ENCODE data around the gene ZC3H13.

The ZC3H13 gene, protein sequence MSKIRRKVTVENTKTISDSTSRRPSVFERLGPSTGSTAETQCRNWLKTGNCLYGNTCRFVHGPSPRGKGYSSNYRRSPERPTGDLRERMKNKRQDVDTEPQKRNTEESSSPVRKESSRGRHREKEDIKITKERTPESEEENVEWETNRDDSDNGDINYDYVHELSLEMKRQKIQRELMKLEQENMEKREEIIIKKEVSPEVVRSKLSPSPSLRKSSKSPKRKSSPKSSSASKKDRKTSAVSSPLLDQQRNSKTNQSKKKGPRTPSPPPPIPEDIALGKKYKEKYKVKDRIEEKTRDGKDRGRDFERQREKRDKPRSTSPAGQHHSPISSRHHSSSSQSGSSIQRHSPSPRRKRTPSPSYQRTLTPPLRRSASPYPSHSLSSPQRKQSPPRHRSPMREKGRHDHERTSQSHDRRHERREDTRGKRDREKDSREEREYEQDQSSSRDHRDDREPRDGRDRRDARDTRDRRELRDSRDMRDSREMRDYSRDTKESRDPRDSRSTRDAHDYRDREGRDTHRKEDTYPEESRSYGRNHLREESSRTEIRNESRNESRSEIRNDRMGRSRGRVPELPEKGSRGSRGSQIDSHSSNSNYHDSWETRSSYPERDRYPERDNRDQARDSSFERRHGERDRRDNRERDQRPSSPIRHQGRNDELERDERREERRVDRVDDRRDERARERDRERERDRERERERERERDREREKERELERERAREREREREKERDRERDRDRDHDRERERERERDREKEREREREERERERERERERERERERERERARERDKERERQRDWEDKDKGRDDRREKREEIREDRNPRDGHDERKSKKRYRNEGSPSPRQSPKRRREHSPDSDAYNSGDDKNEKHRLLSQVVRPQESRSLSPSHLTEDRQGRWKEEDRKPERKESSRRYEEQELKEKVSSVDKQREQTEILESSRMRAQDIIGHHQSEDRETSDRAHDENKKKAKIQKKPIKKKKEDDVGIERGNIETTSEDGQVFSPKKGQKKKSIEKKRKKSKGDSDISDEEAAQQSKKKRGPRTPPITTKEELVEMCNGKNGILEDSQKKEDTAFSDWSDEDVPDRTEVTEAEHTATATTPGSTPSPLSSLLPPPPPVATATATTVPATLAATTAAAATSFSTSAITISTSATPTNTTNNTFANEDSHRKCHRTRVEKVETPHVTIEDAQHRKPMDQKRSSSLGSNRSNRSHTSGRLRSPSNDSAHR (N-terminal part only)

DNA sequence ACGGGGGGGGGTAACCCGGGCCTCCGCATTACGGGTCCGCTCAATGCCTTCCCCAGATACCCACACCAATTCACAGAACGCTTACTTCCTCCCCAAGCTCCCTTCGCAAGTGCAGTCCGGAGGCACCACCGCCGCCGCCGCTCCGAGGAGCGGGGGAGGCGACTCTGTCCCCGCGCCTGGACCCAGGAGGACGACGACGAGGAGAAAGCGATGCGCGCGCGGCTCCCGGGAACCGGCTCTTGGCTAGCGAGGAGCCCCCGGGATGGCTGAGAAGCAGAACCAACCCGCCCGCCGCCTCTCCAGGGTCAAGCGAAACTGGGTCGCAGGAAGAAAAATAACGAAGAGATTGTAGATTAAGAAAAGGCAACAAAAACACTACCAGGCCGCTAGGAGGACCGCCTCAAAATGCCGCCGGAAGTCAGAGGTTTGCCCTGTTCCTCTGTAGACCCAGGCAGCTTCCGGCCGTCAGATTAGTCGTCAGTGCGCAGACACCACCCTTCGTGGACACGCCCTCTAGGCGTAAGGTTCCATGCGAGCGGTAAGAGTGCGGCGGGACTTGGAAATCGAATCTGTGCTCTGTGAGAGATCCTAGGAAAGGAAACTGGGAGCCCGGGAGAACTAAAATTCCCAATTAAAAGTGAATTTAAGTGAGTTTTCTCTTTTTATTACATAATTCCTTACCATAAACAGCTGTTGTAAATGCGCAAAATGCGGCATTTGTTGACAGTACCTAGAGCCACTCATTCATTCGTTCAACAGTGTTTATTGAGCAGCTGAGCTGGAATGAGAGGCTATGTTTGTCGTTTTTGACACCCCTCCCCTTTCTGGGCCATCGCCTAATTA lies at the start of gene ZC3H13:
Gene ZC3H13 (minus strand): TSS at position 428 of the 843 bp plus-strand sequence. CDS start 7,239 bp downstream, outside the sequence.
- DNase-seq, result peak; percentile 87

DNA sequence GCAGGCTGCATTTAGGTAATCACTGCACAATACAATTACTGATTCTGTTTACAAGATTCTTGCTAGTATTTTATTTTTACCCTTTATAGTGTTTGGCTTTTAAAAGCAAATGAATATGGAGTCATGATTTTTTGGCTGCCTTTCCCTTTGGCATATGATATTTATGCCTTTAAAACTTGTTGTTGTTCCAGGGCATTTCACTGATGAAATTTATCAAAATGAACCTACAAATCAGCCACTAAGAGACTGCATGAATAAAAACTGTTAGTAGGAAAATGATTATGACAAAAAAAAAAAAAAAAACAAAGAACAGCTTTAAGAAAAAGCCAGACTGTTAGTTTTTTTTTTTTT lies 49.7 kb upstream of the ZC3H13 start:
- no peak for DNase-seq

DNA sequence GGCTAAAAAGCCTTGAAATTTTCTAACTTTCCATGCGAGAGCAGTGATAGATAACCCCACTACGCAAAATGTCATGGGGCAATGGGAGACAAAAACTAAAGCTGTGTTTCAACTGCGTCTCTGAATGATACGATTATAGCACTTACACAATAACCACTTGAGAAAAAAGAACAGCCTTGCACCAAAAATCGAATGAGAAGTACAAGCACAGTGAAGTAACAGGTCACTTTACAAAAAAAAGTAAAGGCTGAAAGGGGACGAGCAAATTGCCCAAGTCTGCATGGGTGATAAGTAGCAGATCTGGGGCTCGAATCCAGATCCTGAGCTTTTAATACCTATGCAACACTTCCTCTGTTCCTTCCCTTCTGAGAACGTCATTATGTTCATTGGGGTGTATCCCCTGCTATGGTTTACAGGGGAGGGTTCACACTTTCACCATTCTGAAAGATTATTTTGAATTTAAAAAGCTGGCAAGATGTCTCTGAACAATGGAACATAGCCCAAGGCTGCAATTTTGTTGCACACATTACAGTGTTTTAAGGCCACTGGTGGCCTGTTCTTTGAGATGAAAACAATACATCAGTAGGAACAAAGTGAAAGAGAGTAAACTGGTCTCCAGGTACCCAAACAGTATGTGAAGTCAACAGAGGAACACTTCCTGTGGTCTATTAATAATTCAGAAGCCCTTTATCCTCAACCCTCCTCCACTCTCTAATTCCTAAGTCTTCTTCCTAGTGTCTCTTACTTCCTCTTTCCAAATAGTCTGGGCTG lies 49.1 kb upstream of the ZC3H13 start:
- DNase-seq, result no peak

DNA sequence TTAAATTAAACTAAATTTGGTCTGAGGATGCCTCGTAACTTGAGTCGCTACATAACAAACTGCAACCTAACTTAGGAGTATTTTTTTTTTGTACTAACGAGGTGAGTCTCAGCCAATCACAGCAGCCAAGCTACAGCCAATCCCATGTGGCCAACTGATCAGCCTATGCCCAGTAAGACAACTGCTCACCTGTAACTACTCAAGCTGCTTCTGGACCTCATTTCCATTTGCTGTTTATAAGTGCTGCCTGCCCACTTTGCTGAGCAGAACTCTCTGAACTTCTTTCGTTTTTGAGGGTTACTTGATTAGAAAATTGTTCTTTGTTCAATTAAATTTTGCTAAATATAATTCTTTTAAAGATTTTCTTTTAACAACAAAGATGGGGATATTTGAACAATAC lies 48.5 kb upstream of the ZC3H13 start:
- DNase-seq, result no peak

DNA sequence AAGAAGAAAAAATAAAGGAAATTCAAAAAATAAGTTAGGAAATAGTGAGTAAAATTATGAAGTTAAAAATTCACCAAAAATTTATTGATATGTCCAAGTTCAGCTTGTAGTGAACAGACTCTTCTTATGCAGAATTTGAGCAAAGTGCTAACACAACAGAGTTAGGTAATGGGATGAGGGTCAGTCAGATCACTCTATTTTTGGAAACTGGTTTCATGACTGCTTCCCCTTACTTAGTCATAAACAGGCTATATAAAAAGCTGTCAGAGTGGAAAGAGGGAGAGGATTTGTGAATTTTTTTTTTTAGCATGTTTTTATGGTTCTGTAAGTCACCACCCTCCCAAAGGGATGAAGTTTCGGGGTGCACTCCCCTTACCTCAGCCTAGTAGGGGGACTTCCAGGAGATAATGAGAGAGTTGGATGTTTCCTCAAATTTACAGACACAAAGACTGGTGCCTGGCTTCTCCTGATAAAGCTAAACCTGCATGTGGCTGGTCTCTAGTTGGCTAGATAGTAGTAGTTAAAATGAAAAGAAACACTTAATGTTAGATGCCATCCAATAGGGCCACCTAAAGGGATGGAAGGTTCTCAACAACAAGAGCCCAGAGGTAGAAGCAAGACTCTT lies 47.8 kb upstream of the ZC3H13 start:
- DNase-seq, result no peak

DNA sequence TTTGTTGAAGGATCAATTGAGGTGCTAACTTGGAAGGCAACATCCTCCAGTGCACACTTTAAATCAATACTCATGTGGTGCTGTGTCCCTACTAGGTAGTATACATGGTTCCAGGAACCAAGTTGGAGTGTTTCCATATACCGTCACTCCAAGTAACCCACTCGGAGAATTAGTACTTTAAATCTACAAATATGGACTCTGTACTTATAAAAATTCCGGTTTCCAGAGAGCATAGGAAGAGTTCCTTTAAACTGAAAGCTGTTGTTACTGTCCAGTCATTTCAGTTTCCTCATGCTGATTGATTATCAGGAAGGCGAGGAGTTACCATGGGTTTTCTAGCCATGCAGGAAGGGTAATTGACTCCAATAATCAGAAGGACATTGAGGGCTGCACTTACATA lies 45.1 kb upstream of the ZC3H13 start:
- DNase-seq, result no peak

DNA sequence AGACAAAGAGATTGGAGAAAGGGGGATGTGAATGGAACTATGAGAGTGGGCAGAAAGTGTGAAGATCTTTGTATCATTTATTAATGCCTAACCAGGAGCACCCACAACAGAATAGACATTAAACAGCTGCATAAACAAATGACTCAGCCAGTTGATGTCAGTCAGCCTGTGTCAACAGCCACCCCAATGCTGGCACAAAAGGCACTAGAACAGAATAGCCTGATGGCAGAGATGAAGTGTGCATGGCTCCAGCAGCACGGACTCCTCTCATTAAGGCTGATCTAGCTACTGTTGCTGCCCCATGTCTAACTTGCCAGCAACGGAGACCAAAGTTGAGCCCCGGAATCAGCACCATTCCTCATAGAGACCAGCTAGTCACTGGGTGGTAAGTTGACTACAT lies 44.5 kb upstream of the ZC3H13 start:
- DNase-seq, result no peak

DNA sequence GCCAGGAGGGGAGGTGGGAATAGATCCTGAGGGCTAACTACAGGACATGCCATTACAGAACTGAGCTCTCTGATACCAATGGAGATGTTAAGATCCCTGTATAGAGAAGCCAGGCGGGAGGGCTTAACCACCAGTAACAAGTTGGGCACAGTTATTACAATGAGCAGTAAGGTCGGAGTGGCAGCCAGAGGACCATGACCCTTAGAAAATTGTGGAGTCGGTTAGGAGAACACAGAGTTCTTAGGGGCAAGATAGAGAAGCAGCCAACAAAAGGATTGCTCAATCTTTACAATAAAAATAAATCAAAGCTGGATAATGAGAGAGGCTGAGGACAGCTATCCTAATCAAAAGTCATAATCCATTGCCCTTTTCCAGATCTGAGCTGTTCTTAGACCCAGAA lies 41.9 kb upstream of the ZC3H13 start:
- no peak for DNase-seq

DNA sequence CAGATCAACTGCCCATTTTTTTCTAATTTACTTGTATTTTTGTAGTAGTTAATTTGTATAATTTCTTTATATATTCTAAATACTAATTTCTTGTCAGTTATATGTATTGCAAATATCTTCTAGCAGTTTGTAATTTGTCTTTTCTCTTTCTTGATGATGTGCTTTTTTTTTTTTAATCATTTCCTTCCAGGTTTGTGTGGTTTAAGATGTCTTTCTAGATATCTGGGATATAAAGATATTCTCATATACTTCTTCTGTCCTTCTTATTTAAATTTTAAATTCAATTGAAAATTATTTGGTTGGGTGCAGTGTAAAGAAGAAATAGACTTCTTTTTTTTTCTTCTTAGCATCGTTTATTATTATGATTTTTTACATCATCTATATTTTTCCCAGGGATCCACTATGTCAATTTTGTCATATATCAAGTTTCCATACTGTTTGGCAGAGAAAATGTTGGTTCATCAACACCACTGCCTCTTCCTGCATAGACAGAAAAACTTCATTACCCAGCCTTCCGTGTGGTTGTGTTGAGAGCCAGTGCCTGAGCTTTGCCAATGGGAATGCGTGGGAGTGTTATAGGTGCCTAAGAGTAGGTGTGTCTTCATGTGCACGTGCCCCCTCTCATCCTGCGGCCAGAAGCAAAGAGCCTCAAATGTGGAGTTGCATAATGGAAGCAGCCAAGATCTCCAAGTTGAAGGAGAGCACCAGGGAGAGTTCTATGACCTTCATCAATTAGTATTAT lies 36.4 kb upstream of the ZC3H13 start:
- no peak for DNase-seq

DNA sequence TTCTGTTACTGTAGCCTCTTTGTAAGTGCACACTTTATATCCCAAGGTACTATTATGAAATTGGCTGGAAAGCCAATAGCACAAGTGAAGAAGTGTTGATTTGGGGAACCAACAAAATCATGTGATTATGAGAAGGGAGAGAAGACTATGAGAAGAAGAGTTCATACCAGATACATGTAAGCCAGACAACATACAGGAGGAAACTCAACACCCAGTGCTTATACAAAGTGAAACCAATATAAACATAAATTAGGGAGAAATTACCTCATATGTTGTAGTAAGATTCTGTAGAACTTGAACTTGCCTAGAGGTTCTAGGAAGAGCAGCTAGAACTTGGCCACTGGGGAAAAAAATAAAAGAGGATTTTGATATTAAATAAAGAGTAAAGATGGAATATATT lies 34.9 kb upstream of the ZC3H13 start:
- no peak for DNase-seq

DNA sequence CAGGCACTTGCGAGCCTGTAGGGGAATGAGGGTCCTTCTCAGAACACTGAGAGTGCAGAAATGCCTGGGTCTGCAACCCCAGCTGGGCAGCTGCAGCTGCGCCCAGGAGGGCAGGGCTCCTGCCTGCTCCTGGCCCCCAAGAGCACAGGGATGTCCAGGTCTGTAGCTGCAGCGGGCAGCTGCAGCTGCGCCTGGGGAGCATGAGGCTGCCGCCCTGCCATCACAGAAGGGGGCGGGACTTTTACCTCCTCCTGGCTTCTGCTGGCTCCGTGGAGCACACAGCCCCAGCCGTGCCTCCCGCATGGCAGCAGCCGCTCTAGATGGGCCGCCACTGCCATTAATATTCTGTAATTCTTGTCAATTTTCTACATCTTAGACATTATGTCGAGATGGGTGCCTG lies 34.4 kb upstream of the ZC3H13 start:
- no peak for DNase-seq

DNA sequence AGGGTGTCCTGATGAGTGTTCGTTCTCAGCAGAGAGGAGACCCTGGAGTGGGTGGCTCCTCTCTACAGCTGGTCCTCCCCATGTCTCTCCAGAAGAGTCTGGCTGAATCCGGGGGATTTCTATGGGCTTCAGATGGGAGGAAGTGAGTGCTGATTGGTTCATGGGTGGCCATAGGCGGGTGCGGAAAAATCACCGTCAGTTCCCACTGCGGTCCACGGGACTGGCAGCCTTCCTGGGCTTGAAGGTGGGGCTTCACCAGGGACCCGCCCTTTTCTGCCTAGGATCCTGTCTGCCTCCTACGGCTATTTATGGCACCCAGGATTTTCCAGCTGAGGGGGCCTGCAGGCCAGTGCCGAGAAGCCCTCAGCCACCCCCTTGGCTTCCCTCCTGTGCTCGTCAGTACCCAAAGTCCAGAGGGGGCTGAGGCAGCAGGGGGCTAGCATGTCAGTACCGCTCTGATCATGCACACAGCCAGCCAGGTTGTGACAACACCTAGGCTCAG lies 33.9 kb upstream of the ZC3H13 start:
- no peak for DNase-seq

DNA sequence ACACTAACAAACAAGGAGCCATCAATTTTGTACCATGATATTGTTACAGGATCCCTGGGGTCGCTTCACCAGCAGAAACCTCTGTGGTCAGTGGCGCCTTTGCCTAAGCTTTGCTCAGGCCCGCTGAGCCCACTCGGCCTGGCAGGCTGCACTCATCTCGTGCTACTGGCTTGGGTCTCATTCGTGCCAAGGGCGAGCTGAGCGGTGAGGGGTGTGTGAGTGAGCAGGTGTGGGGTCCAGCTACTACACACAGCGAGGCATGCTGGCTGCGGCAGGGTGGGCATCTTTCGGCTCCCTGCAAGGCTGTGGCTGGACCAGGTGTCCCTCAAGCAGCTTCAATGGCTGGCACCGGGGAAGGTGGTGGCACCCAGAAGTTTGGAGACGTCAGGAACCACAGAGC lies 33.2 kb upstream of the ZC3H13 start:
- no peak for DNase-seq

DNA sequence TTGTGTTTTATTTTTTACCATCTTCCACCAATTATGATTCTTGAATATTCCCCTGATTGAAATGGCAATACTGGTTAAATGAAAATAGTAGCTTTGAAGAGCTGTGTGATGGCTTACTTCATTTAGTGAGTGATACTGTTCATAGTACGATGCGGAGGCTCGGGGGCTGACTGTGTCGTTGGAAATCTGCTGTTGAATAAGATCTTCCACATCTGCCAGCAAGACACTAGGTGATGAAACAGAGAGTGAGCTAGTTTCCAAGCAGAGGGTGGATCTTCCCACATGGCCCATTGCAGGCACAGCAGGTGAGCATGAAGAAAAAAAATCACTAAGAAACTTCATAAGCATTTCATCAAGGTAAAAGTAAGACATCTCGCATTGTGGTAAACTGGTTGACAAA lies 29.8 kb upstream of the ZC3H13 start:
- DNase-seq, result no peak

DNA sequence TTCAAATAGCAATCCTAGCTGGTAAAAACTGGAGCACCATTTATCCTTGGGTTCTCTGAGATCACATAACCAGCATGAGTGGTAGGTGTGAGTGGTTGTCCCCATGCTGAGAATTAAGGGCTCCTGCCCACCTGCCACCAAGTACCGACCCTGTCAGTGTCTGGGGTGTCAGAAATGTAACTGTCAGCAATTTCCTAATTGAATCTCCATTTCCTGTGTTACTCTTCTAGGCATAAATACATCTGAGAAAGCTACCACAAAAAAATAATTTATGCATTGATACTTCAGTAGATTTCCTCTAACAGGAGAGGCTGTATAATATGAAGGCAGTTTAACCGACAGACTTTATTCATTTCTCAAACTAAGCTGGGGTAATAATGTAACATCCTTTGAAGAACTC lies 27.2 kb upstream of the ZC3H13 start:
- no peak for DNase-seq

DNA sequence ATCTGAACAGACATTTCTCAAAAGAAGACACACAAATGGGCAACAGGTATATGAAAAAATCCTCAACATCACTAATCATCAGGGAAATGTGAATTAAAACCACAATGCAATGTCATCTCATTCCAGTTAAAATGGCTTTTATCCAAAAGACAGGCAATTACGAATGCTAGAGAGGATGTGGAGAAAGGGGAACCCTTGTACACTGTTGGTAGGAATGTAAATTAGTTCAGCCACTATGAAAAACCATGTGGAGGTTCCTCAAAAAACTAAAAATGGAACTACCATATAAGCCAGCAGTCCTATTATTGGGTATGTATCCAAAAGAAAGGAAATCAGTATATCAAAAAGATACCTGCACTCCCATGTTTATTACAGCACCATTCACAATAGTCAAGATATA lies 24.7 kb upstream of the ZC3H13 start:
- no peak for DNase-seq

DNA sequence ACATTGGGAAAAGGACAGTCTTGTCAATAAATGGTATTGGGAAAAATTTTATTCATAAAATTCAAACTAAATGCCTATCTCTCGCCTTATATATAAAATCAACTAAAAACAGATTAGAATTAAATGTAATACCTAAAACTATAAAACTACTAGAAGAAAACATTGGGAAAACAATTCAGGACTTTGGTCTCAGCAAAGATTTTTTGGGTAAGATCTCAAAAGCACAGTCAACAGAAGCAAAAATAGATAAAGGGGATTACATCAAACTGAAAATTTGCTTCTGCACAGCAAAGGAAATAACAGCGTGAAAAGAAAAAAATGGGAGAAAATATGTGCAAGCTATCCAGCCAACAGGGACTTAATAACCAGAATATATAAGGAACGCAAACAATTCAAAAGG lies 24.3 kb upstream of the ZC3H13 start:
- DNase-seq, result no peak

DNA sequence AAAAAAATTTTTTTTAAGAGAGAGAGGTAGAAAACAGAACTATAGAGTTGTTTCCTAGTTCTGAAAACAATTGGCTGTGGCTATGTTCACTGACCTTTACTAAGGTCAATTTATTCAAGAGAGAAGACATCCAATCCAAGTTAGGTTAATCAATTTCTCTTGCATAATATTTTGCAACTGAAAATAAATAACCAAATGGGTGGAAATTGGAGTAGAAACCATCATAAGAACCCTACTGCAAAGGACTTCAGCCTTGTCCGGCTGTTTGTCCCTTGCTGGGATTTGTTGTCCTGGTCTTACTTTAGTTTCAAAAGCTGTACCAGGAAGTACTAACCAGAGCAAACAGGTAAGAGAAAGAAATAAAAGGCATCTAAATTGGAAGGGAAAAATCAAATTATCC lies 23.3 kb upstream of the ZC3H13 start:
- no peak for DNase-seq

DNA sequence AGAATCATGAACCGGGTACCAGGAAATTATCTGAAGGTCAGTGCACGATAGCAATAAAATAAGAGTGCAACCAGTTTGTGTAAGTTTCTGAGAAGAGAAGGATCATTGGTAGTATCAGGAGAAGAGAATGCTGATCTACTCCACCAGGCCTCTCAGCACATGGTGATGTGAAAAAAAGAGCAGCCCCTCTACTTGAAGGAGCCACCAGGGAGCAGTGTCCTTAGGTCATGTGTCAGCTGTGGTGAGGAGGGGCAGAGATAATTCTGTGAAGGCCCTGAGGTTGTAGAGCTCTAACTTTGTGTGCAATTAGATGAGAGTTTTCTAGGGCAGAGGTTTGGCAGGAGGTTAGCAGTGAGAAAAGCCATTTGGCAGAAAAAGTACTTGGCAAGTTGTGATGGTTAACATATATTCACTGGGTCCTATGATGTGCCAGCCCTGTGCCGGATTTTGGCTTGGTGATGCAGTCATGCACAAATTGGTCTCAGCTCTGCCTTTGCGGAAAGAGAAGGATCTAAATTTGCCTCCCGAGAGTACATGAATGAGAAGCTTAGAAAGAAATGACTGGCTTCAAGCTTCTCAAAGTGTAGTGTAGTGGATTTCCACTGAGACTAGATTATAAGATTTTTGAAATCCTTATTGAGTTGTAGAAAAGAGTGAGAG lies 19.2 kb upstream of the ZC3H13 start:
- DNase-seq, result no peak

DNA sequence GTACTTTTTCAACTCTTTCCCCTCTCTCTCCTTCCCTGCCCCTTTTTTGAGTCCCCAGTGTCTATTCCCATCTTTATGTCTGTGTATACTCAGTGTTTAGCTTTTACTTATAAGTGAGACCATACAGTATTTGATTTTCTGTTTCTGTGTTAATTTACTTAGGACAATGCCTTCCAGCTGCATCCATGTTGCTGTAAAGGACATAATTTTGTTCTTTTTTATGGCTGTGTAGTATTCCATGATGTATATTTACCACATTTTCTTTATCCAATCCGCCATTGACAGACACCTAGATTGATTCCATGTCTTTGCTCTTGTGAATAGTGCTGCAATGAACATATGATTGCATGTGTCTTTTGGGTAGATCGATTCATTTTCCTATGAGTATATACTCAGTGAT lies 10.7 kb upstream of the ZC3H13 start:
- no peak for DNase-seq

Measured in DMS79 (cell line).